ENCODE measurements around the gene KIRREL1. TPM values are rescaled to one million over a fixed set of nuclear protein-coding genes. Genes with fewer than 3 reads are reported as not detected.
A peak's percentile ranks its signal among the peaks of the same experiment; 100 is the strongest.

Gene KIRREL1
- total RNA-seq, 6 experiments from 2014 or later, result 1.1 to 4.9 (median 2.9) TPM

- intact Hi-C loops (cut with DNase I), result loop anchor here in 1 of 2 donors (10.0 kb wide), 1 partner anchor 121 kb away; no protein-coding TSS in a partner anchor
- peak; percentile 37 to 61 (median 52) for TF ChIP-seq CTCF (IDR thresholded peaks at IDR 0.05)
- TF ChIP-seq POLR2A (IDR thresholded peaks at IDR 0.05), result no peak
- ATAC-seq (peak; percentile 47 to 77 (median 66)), DNase-seq (no peak)
- Histone ChIP-seq H3K36me3 (no peaks in the 10 kb centered on the region), H3K9me3 (no peaks in the 10 kb centered on the region), H3K4me3 (no peak overlapping the region), H3K27me3 (no peaks in the 10 kb centered on the region), H3K27ac (no peak overlapping the region), H3K4me1 (no peaks in the 10 kb centered on the region)
- 80% methylated on average over 2 of the region's 4 CpGs for WGBS (ENCODE audit: insufficient coverage, low coverage, low lambda C conversion rate, missing lambda C conversion rate)
Observed at GRCh38 chr1:158095737-158096335, 102.4 kb downstream of the KIRREL1 start.

- ATAC-seq, result no peak
Observed at GRCh38 chr1:158098256-158098655, 104.8 kb downstream of the KIRREL1 start.

GRCh38 chr1:158099185-158099584 lies 105.7 kb downstream of the KIRREL1 start:
- ATAC-seq (no peak), DNase-seq (no peak)
- Histone ChIP-seq H3K27me3 (no peaks in the 10 kb centered on the region), H3K9me3 (no peaks in the 10 kb centered on the region), H3K4me3 (no peak overlapping the region), H3K27ac (no peak overlapping the region), H3K4me1 (no peaks in the 10 kb centered on the region), H3K36me3 (no peaks in the 10 kb centered on the region)
- 65% methylated on average over 3 of the region's 3 CpGs for WGBS (ENCODE audit: insufficient coverage, low coverage, low lambda C conversion rate, missing lambda C conversion rate)
- TF ChIP-seq CTCF (IDR thresholded peaks at IDR 0.05), result no peak
- no peak for TF ChIP-seq POLR2A (IDR thresholded peaks at IDR 0.05)
- intact Hi-C loops (cut with DNase I), result loop anchor here in 1 of 2 donors (10.0 kb wide), 1 partner anchor 124 kb away; no protein-coding TSS in a partner anchor

More at GRCh38 chr1:158098256-158098655, 104.8 kb downstream of the KIRREL1 start:
- no peaks in the 10 kb centered on the region for H3K4me1 ChIP-seq
- H3K4me3 ChIP-seq, result no peak overlapping the region
- no peak for TF ChIP-seq POLR2A (IDR thresholded peaks at IDR 0.05)
- TF ChIP-seq CTCF (IDR thresholded peaks at IDR 0.05), result no peak
- H3K27me3 ChIP-seq, result no peaks in the 10 kb centered on the region
- H3K36me3 ChIP-seq, result no peaks in the 10 kb centered on the region
- no peak overlapping the region for H3K27ac ChIP-seq
- intact Hi-C loops (cut with DNase I), result loop anchor here in 1 of 2 donors (10.0 kb wide), 1 partner anchor 123 kb away; no protein-coding TSS in a partner anchor
- DNase-seq, result no peak
- 80% methylated on average over 1 of the region's 5 CpGs for WGBS (ENCODE audit: insufficient coverage, low coverage, low lambda C conversion rate, missing lambda C conversion rate)
- H3K9me3 ChIP-seq, result no peaks in the 10 kb centered on the region

GRCh38 chr1:158100498-158100897 lies 107.1 kb downstream of the KIRREL1 start:
- no peaks in the 10 kb centered on the region for H3K36me3 ChIP-seq
- no peak for ATAC-seq
- H3K27me3 ChIP-seq, result no peaks in the 10 kb centered on the region
- H3K4me3 ChIP-seq, result no peak overlapping the region
- no peak overlapping the region for H3K27ac ChIP-seq
- no peak for DNase-seq
- TF ChIP-seq POLR2A (IDR thresholded peaks at IDR 0.05), result no peak
- no peak for TF ChIP-seq CTCF (IDR thresholded peaks at IDR 0.05)
- no peaks in the 10 kb centered on the region for H3K9me3 ChIP-seq
- no peaks in the 10 kb centered on the region for H3K4me1 ChIP-seq
- 46% methylated on average over 2 of the region's 2 CpGs for WGBS (ENCODE audit: insufficient coverage, low coverage, low lambda C conversion rate, missing lambda C conversion rate)
- intact Hi-C loops (cut with DNase I), result no loop called here
